Fibroblast of the aortic adventitia (primary cell): ENCODE data around the gene HILPDA. TPM values are rescaled to one million over a fixed set of nuclear protein-coding genes. Genes with fewer than 3 reads are reported as not detected.

ENCODE experiments used
- DNase-seq: peaks from one replicate; pipeline ENCODE4 v3.0.0-alpha.2; 2010; ENCODE audit warnings: low read depth
- H3K4me3 ChIP-seq: 2 replicates; pipeline ENCODE4 v1.5.1; 2011; ENCODE audit warnings: low read depth, mild to moderate bottlenecking, control low read depth, low read length, moderate library complexity
- total RNA-seq: library from RNA; depleted of rRNA; stranded (reverse); fragments of >200 nt; gene quantifications from 2 replicates; pipeline ENCODE4 v1.2.3, GENCODE V29; 2012; ENCODE audit warnings: low replicate concordance
- TF ChIP-seq, protein P1 (sequence below): IDR thresholded peaks from 2 replicates; pipeline ENCODE4 v1.5.1; 2011; ENCODE audit warnings: mild to moderate bottlenecking, low read length, control low read depth, inconsistent platforms; ENCODE audit not compliant: insufficient read depth

The HILPDA gene
- total RNA-seq, 1 donor, result 17.3 TPM

DNA sequence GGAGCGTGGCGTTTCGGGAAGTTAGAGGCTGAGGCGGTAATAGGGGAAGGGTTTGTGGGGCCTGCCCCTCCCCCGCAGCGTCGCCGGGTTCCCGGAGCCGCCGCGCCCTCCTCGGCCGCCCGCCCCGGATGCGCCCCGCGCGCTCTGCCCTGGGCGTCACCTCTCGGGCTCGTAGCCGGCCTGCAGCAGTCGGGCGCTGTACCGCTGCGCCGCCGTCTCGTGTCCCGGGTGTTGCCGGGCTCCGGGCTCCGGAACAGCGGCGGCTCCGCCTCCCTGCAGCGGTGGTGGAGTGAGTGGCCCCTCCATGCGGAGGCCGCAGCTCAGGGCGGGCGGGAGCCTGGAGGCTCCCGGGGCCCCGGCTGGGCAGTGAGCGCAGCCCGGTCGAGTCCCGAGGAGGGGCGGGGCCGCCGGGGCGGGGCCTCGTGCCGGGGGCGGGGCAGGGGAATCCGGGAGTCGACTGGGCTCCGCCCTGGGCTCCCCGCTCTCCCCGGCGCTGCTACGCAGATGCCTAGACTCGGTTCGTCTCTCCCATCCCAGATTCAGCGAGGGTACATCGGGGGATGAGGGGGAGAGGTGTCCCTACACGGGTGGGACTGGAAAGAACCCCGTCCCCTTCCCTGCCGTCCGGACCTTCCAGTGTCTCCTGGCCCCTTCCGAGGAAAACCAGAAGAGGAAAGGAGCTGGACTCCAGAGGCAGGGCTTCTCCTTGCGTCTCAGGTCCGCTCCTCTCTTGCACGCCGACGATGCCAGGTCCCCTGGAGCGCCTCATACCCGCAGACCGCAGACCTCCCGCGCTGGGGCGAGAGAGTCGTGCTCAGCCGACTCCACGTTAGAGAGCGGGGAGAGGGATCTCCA, 45.9 kb upstream of the HILPDA start, which contains the start of gene IMPDH1:
Gene IMPDH1, minus strand, starts transcription at position 387 of the 855 bp plus-strand sequence. Its CDS starts 81 bp downstream, at position 306.
- DNase-seq, result peak; percentile 81
- peak within 1 kb of the TSS; percentile 84 for H3K4me3 ChIP-seq
- TF ChIP-seq, protein P1, sequence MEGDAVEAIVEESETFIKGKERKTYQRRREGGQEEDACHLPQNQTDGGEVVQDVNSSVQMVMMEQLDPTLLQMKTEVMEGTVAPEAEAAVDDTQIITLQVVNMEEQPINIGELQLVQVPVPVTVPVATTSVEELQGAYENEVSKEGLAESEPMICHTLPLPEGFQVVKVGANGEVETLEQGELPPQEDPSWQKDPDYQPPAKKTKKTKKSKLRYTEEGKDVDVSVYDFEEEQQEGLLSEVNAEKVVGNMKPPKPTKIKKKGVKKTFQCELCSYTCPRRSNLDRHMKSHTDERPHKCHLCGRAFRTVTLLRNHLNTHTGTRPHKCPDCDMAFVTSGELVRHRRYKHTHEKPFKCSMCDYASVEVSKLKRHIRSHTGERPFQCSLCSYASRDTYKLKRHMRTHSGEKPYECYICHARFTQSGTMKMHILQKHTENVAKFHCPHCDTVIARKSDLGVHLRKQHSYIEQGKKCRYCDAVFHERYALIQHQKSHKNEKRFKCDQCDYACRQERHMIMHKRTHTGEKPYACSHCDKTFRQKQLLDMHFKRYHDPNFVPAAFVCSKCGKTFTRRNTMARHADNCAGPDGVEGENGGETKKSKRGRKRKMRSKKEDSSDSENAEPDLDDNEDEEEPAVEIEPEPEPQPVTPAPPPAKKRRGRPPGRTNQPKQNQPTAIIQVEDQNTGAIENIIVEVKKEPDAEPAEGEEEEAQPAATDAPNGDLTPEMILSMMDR, result no peak

DNA sequence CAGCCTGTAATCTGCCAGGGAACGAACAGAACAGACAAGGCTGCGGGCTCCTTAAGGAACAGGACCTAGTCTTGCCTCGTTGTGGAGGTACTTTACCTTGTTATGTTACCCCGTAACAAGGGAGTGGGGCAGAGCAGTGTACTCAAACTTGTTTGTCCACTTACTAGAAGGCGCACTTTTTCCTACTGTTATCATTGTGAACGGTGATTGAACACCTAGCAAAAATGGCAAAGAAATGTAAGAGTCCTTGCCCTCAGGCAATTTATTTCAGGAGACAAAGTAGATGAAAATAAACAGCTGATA, 45.3 kb upstream of the HILPDA start:
- TF ChIP-seq, protein P1, result no peak
- no peak for DNase-seq
- H3K4me3 ChIP-seq, result peak overlapping the region; percentile 84

DNA sequence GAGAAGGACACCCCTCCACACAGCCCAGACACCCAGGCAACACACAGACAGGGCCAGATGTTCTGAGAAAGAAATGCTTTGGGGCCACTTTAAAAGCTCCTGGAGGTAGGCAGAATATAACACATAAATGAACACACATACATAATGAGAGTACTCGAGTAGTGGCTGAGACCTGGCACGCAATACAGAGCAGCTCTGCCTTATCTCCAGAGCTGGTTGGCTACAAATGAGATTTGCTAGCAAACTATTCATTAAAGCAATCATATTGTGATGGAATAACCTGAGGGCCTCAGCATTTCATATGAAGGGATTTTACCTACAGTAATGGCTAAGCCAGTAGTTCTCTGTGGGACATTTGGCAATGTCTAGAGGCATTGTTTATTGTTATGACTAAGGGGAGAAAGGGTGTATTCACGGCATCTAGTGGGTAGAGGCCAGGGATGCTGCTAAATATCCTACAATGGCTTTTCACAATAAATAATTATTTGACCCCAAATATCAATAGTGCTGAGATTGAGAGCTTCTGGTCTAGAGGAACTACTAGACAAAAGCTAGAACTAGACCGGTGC, 40.4 kb upstream of the HILPDA start:
- DNase-seq, result no peak
- no peak overlapping the region for H3K4me3 ChIP-seq
- TF ChIP-seq, protein P1, result no peak

DNA sequence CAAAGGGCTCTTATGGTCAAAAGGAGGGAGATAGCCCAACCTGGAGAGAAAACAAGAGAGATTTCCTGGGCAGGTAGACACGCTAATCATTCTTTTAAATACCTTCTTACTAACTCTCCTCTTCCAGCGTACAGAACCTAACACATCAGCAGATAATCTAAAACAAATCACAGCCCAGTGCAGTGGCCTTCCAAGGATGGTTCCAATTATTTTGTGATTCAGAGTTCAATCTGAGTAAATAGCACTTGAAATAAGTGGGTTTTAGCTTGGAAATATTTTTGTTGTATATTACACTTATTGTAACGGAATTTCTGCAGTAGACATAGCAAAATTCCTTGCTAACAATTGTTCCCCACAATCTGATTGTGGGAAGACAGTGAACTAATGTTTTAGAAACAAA, 38.6 kb upstream of the HILPDA start:
- TF ChIP-seq, protein P1, result no peak
- no peak for DNase-seq

DNA sequence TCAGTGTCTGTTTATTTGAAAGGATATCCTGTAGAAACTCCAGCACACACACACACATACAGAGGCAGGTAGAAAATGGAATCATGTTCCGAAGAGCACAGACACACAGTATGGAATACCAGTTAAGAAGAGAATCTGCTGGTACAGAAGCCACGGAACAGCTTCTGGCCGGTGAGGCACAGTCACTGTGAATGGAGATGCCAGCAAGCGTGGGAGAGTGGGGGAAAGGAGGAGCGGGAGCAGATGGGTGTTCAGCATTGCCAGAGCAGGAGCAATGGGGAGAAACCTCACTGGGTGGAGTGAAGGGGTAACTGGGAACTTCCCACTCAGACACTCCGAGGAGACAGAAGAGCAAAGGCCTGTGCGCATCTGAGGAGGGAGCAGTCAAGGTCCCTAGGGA, 36.4 kb upstream of the HILPDA start:
- H3K4me3 ChIP-seq, result no peak overlapping the region
- TF ChIP-seq, protein P1, result no peak
- DNase-seq, result no peak

More for the DNA sequence above, 38.6 kb upstream of the HILPDA start:
- no peak overlapping the region for H3K4me3 ChIP-seq

DNA sequence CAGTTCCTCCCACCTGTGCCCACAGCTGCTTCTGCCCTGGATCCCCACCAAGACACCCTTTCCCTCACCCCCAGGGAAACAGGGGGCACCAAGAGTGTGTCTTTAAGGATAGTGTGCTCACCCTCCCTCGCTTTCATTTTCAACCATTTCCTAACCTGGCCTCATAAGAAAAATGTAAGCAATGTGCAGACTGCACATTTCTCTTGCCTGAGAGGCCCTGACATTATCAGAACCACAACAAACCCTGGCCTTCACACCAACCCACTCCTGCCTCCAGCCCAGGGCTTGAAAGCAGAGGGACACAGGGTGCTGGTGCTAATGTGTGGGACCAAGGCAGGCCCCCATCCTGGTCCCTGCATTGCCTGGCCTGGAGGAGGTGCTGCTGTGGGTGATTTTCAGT, 34.9 kb upstream of the HILPDA start:
- TF ChIP-seq, protein P1, result no peak
- H3K4me3 ChIP-seq, result no peak overlapping the region
- DNase-seq, result no peak

DNA sequence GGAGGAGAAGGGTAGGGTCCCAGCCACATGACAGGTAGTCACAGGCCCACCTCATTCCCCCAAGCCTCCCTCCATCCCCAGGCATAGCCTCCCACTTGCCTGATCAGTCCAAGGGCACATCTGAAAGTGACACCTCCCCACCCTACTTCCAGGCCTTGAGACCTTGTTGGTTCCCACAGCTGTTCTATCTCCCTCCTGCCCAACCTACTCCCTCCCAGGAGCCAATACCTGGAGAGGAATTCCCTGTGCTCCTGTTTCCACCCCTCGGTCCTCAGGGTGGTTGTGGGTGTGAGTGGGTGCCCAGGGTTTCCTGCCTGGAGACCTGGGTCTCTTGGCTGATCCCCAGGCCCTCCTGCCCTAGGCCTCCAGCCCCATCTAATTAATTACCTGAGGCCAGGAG, 34.3 kb upstream of the HILPDA start:
- DNase-seq, result no peak
- H3K4me3 ChIP-seq, result no peak overlapping the region
- TF ChIP-seq, protein P1, result no peak
